RWPE2 (cell line): Measurements from ENCODE around the gene DIDO1.
A peak's percentile ranks its signal among the peaks of the same experiment; 100 is the strongest.
"Not testable (repeated sequence)": the region's sequence is repeated elsewhere in the genome, so short reads cannot be mapped to it uniquely, and the experiment has no call there.

Experiments
- ATAC-seq: fragments of 200-7000 bp; cut with Tn5 transposase; 3 replicates; pipeline ENCODE4 v1.9.1; 2021; ENCODE audit warnings: low read depth
- DNase-seq: peaks from one replicate; pipeline ENCODE4 v3.0.0-alpha.2; 2020; ENCODE audit warnings: low spot score
- H3K27ac ChIP-seq: fragments of 450-650 bp; 2 replicates; pipeline ENCODE4 v1.5.1; 2017; ENCODE audit warnings: mild to moderate bottlenecking; ENCODE audit not compliant: poor library complexity, severe bottlenecking
- H3K27me3 ChIP-seq: fragments of 250-450 bp; sonication (Bioruptor Pico); 2 replicates; pipeline ENCODE4 v1.5.1; 2021; ENCODE audit warnings: mild to moderate bottlenecking, moderate library complexity; ENCODE audit not compliant: insufficient read depth, poor library complexity, severe bottlenecking
- H3K36me3 ChIP-seq: fragments of 250-450 bp; sonication (Bioruptor Pico); 2 replicates; pipeline ENCODE4 v1.5.1; 2020; ENCODE audit warnings: low read depth, mild to moderate bottlenecking, moderate library complexity
- H3K4me1 ChIP-seq: fragments of 250-450 bp; sonication (Bioruptor Pico); 2 replicates; pipeline ENCODE4 v1.5.1; 2021; ENCODE audit warnings: mild to moderate bottlenecking, moderate library complexity; ENCODE audit not compliant: insufficient read depth, poor library complexity, severe bottlenecking
- H3K4me3 ChIP-seq: fragments of 250-450 bp; sonication (Bioruptor Pico); 2 replicates; pipeline ENCODE4 v1.5.1; 2021; ENCODE audit warnings: mild to moderate bottlenecking, moderate library complexity; ENCODE audit not compliant: severe bottlenecking
- H3K9me3 ChIP-seq: fragments of 250-450 bp; sonication (Bioruptor Pico); 2 replicates; pipeline ENCODE4 v1.5.1; 2021; ENCODE audit warnings: mild to moderate bottlenecking, moderate library complexity; ENCODE audit not compliant: severe bottlenecking
- CTCF ChIP-seq: fragments of 450-650 bp; IDR thresholded peaks from one replicate; pipeline ENCODE4 v1.5.1; 2017; ENCODE audit warnings: mild to moderate bottlenecking, moderate library complexity; ENCODE audit not compliant: poor library complexity, severe bottlenecking

The DIDO1 gene

DNA sequence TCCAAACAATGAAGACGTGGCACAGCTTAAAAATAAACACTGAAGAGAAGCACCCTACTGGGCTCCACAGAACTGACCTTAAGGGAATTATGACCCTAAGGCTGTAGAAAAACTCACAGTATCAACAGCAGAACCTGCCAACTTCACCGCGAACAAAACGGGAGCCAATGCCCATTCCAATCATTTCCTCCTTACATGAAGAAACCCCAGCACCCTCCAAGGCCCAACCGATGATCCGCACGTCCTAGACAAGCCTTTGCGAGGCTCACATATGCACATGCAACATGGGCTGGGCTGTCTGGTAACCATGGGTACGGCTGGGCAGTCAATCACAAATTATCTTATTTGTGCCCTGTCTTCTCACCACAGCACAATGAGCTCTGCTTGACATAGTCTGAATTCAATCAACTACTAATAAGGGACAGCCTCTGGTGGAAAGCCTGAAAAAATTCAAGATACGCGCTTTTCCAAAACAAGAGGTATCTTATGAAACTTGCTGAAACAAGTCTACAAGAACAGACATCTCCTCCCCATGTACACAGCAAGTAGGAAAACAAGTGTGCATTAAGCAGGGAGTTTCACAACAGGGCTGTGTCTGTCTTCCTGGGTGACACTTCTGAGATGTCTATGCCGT is 1.7 kb downstream of the DIDO1 start:
- H3K4me1 ChIP-seq: peaks cover 36% of the 10 kb centered on the region
- DNase-seq (peak; percentile 85), ATAC-seq (peak; percentile 28)
- no peaks in the 10 kb centered on the region for H3K9me3 ChIP-seq
- peak overlapping the region; percentile 82 for H3K27ac ChIP-seq
- no peak for TF ChIP-seq CTCF
- no peaks in the 10 kb centered on the region for H3K27me3 ChIP-seq
- peak overlapping the region; percentile 88 for H3K4me3 ChIP-seq
- H3K36me3 ChIP-seq: peaks cover 28% of the 10 kb centered on the region

DNA sequence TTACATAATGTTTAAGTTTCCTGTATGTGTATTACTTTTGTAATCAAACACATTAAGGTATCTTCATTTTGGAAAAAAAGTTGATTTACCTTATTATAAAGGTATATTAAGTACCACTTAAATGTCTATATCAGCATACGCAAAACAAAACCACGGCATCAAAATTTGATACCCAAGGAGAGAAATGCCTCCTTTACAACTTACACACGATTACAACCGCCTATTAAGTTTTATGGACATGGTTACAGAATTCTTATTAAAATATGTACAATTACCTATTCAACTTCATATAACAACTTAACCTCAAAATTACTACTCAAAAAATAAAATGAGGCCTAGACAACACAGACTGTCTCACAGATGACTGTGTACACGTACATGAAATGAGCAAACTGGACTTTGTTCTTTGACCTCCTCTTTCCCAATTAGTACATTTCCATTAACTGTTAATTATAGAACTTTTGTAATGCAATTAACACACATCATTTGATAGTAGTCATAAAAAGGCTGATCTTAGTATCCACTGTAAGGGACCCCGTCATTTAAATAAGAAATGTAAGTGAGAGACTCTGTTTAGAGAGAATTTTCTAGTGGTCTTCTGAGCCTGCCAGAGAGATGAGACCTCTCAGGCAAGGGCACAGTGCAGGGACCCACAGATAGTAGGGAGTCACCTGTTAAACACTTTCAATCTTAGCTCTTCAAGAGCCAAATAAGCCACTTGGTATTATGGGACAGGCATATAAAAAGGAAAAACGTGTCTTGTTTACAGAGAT is 2.5 kb downstream of the DIDO1 start:
- H3K9me3 ChIP-seq: no peaks in the 10 kb centered on the region
- peaks cover 34% of the 10 kb centered on the region for H3K4me1 ChIP-seq
- TF ChIP-seq CTCF: no peak
- H3K27me3 ChIP-seq: no peaks in the 10 kb centered on the region
- ATAC-seq (no peak), DNase-seq (no peak)
- H3K4me3 ChIP-seq: peak overlapping the region; percentile 88
- peaks cover 26% of the 10 kb centered on the region for H3K36me3 ChIP-seq
- H3K27ac ChIP-seq: peak overlapping the region; percentile 82

- peaks cover 34% of the 10 kb centered on the region for H3K4me1 ChIP-seq
- H3K36me3 ChIP-seq: peaks cover 20% of the 10 kb centered on the region
- not testable (repeated sequence) for H3K27me3 ChIP-seq, H3K4me3 ChIP-seq, H3K9me3 ChIP-seq
- DNase-seq (peak; percentile 99), ATAC-seq (peak; percentile 46)
- peak overlapping the region; percentile 82 for H3K27ac ChIP-seq
These were observed 3.1 kb downstream of the DIDO1 start for GRCh38 chr20:62923059-62923668.

- no peak overlapping the region for H3K4me3 ChIP-seq
- no peak for TF ChIP-seq CTCF
- peak; percentile 84 for DNase-seq
- H3K27ac ChIP-seq: peak overlapping the region; percentile 82
- H3K27me3 ChIP-seq: no peaks in the 10 kb centered on the region
- no peak for ATAC-seq
- H3K9me3 ChIP-seq: no peaks in the 10 kb centered on the region
- H3K36me3 ChIP-seq: peaks cover 20% of the 10 kb centered on the region
- peaks cover 39% of the 10 kb centered on the region for H3K4me1 ChIP-seq
These were observed 3.8 kb downstream of the DIDO1 start for GRCh38 chr20:62922451-62922921.

GRCh38 chr20:62921119-62921687 is 5.1 kb downstream of the DIDO1 start:
- peak; percentile 17; the same call in 2 of the 3 replicates for ATAC-seq
- peak; percentile 76 for DNase-seq

More at GRCh38 chr20:62921119-62921687, 5.1 kb downstream of the DIDO1 start:
- no peak overlapping the region for H3K27ac ChIP-seq
- H3K36me3 ChIP-seq: peaks cover 23% of the 10 kb centered on the region
- no peaks in the 10 kb centered on the region for H3K9me3 ChIP-seq
- no peaks in the 10 kb centered on the region for H3K27me3 ChIP-seq
- no peak overlapping the region for H3K4me3 ChIP-seq
- peaks cover 50% of the 10 kb centered on the region for H3K4me1 ChIP-seq
- peak; percentile 69 for TF ChIP-seq CTCF
